Suprapubic skin (tissue), 3 donors: ENCODE results near the gene HOXB8.

ENCODE experiments used
- CTCF ChIP-seq, 2 donors: fragments of 200-600 bp in 1 of 2; fragments of 450-650 bp in 1 of 2; sonication (generic) in 1 of 2; IDR thresholded peaks; one replicate each; pipeline ENCODE4 v1.5.1; 2016 to 2019; ENCODE audit warnings: antibody characterized with exemption in 2 of 2, mild to moderate bottlenecking in 1 of 2, moderate library complexity in 1 of 2
- EP300 ChIP-seq: sonication (generic); formaldehyde crosslinking; IDR thresholded peaks from one replicate; pipeline ENCODE4 v1.6.1; 2017; ENCODE audit warnings: antibody characterized with exemption
- POLR2A ChIP-seq, 2 donors: fragments of 450-650 bp; IDR thresholded peaks; one replicate each; pipeline ENCODE4 v1.6.1; 2017; ENCODE audit warnings: antibody characterized with exemption in 2 of 2, mild to moderate bottlenecking in 2 of 2, moderate library complexity in 2 of 2

DNA sequence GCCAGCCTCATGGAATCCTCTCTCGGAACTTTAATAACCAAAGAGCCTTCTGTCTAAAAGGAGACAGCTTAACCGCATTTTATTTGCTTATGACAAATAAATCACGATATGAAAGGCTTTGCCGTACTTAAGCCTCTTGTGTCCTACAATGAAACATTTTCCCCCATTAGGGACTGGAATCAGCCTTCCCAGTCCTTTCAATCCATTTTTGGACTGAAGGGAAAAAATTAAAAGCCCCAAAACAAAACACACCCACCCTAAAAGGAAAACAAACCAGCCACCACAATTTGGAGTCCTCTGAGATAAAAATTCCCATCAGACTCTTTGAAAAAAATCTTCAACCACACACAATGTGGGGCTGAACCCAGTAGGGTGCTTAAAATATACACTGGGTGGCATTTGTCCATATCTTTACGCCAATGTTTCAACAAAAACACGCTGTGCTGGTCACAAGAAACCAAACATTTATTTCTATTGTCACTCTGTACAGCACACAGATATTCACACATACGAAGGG, 40.0 kb downstream of the HOXB8 start:
- TF ChIP-seq EP300 (no peak), CTCF (IDR thresholded peaks at IDR 0.05) (no peak), POLR2A (IDR thresholded peaks at IDR 0.05) (no peak)
